Kidney epithelial cell (primary cell): ENCODE measurements around the gene SLC12A3. TPM values are rescaled to one million over a fixed set of nuclear protein-coding genes. Genes with fewer than 3 reads are reported as not detected.

ENCODE experiments used
- DNase-seq: peaks from one replicate; pipeline ENCODE4 v3.0.0-alpha.2; 2010; ENCODE audit warnings: low read depth
- H3K27me3 ChIP-seq: 2 replicates; pipeline ENCODE4 v1.6.0; 2011; ENCODE audit warnings: low read length; ENCODE audit not compliant: control insufficient read depth, insufficient read depth
- H3K36me3 ChIP-seq: 2 replicates; pipeline ENCODE4 v1.5.1; 2011; ENCODE audit warnings: low read length; ENCODE audit not compliant: control insufficient read depth, insufficient read depth
- H3K4me3 ChIP-seq: 2 replicates; pipeline ENCODE4 v1.5.1; 2011; ENCODE audit warnings: low read depth, mild to moderate bottlenecking, control low read depth, low read length
- CTCF ChIP-seq: IDR thresholded peaks from 2 replicates; pipeline ENCODE4 v1.5.1; 2011; ENCODE audit warnings: mild to moderate bottlenecking, moderate library complexity, low read length, control low read depth, inconsistent platforms; ENCODE audit not compliant: insufficient read depth, poor library complexity, severe bottlenecking
- total RNA-seq: library from RNA; depleted of rRNA; stranded (reverse); fragments of >200 nt; gene quantifications from 2 replicates; pipeline ENCODE4 v1.2.3, GENCODE V29; 2015

Gene SLC12A3
- total RNA-seq, 1 donor from 2014 or later: 0.08 TPM

DNA sequence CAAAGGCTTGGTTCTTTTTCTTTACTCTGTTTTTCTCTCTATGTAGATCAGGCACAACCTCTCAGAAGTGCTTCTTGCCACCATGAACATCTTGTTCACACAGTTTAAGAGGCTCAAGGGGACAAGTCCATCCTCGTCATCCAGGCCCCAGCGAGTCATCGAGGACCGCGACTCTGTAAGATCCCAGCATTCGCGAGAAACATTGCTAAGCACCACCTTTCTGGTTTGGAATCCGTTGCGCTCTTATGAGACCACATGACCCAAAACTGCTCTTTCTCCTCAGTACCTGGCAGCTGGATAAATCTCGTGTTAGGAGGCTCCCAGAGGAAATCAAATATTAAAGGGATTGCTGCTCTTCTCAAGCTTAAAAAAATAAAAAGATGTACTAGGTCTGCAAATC, 23.3 kb upstream of the SLC12A3 start:
- H3K4me3 ChIP-seq: no peak overlapping the region
- H3K36me3 ChIP-seq: no peaks in the 10 kb centered on the region
- no peaks in the 10 kb centered on the region for H3K27me3 ChIP-seq
- no peak for DNase-seq
- no peak for TF ChIP-seq CTCF

- Histone ChIP-seq H3K27me3 (no peaks in the 10 kb centered on the region), H3K36me3 (no peaks in the 10 kb centered on the region), H3K4me3 (no peak overlapping the region)
- no peak for DNase-seq
- TF ChIP-seq CTCF: no peak
Observed at GRCh38 chr16:56842133-56842532, 22.9 kb upstream of the SLC12A3 start.

GRCh38 chr16:56844056-56844455, 21.0 kb upstream of the SLC12A3 start:
- DNase-seq: no peak
- Histone ChIP-seq H3K36me3 (no peaks in the 10 kb centered on the region), H3K27me3 (no peaks in the 10 kb centered on the region), H3K4me3 (no peak overlapping the region)
- no peak for TF ChIP-seq CTCF

- Histone ChIP-seq H3K4me3 (no peak overlapping the region), H3K27me3 (no peaks in the 10 kb centered on the region), H3K36me3 (no peaks in the 10 kb centered on the region)
- no peak for TF ChIP-seq CTCF
- no peak for DNase-seq
Observed at GRCh38 chr16:56847173-56847910, 17.7 kb upstream of the SLC12A3 start.

GRCh38 chr16:56848029-56848936, 16.7 kb upstream of the SLC12A3 start:
- H3K27me3 ChIP-seq: no peaks in the 10 kb centered on the region
- no peaks in the 10 kb centered on the region for H3K36me3 ChIP-seq

More at GRCh38 chr16:56848029-56848936, 16.7 kb upstream of the SLC12A3 start:
- H3K4me3 ChIP-seq: no peak overlapping the region
- peak; percentile 38 for DNase-seq
- TF ChIP-seq CTCF: no peak
